ENCODE results near the gene DPEP2NB.

- TF ChIP-seq CTCF (IDR thresholded peaks at IDR 0.05; ENCODE audit: low read depth, low read length) (no peak), EZH2phosphoT487 (IDR thresholded peaks at IDR 0.05; ENCODE audit: low read depth) (no peak)
Observed at GRCh38 chr16:68061396-68061795, 45.7 kb upstream of the DPEP2NB start.

All from OCI-LY3 (cell line).